Measurements from ENCODE around the gene ARPC1A. TPM values are rescaled to one million over a fixed set of nuclear protein-coding genes. Genes with fewer than 3 reads are reported as not detected.

The ARPC1A gene
- total RNA-seq, 1 donor from 2014 or later = 216 TPM

GRCh38 chr7:99301496-99301895, 24.2 kb upstream of the ARPC1A start:
- no peak for DNase-seq (ENCODE audit: low read depth, low spot score)
- Mint-ChIP-seq H3K9me3 (no peaks in the 10 kb centered on the region), H3K27me3 (ENCODE audit: low read depth) (no peaks in the 10 kb centered on the region)

DNA sequence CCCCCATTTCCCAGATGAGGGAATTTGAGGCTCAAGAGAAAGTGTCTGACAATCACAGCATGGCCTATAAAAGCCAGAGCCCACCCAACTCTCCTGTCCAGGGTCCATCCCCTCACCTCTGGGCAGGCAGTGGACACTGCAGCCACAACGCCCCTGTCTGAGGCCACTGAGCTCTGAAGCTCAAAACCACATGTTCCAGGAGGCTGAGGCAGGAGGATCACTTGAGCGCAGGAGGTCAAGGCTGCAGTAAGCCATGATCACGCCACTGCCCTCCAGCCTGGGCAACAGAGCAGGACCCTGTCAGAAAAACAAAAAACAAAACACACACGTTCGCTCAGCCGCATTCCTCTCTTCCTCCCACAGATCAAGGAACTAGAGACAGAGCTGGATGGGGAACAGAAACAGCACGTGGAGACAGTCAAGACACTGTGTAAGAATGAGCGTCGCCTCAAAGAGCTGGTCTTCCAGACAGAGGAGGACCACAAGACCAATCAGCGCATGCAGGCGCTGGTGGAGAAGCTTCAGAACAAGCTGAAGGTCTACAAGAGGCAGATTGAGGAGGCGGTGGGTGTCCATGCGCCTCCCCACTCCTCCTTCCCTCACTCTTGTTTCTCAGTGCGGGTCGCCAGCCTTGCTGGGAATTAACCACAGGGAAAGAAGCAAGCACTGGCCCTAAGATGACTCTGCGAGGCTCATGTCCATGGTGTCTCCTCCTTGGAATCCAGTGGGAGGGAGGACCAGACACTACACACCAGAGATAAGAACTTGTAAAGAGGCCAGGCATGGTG, 20.0 kb upstream of the ARPC1A start:
- no peaks in the 10 kb centered on the region for H3K9me3 Mint-ChIP-seq
- TF ChIP-seq, protein P1, sequence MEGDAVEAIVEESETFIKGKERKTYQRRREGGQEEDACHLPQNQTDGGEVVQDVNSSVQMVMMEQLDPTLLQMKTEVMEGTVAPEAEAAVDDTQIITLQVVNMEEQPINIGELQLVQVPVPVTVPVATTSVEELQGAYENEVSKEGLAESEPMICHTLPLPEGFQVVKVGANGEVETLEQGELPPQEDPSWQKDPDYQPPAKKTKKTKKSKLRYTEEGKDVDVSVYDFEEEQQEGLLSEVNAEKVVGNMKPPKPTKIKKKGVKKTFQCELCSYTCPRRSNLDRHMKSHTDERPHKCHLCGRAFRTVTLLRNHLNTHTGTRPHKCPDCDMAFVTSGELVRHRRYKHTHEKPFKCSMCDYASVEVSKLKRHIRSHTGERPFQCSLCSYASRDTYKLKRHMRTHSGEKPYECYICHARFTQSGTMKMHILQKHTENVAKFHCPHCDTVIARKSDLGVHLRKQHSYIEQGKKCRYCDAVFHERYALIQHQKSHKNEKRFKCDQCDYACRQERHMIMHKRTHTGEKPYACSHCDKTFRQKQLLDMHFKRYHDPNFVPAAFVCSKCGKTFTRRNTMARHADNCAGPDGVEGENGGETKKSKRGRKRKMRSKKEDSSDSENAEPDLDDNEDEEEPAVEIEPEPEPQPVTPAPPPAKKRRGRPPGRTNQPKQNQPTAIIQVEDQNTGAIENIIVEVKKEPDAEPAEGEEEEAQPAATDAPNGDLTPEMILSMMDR (conservative IDR thresholded peaks at IDR 0.05) = no peak
- DNase-seq (ENCODE audit: low read depth, low spot score) = no peak
- H3K4me1 Mint-ChIP-seq = no peaks in the 10 kb centered on the region
- H3K27ac Mint-ChIP-seq (ENCODE audit: unreplicated experiment) = peak overlapping the region; percentile 35
- H3K4me3 Mint-ChIP-seq = no peak overlapping the region
- H3K27me3 Mint-ChIP-seq (ENCODE audit: low read depth) = no peaks in the 10 kb centered on the region
- H3K36me3 Mint-ChIP-seq (ENCODE audit: low read depth) = peaks cover 4% of the 10 kb centered on the region

More at GRCh38 chr7:99301496-99301895, 24.2 kb upstream of the ARPC1A start:
- Mint-ChIP-seq H3K4me3 (no peak overlapping the region), H3K27ac (ENCODE audit: unreplicated experiment) (no peak overlapping the region), H3K4me1 (no peaks in the 10 kb centered on the region), H3K36me3 (ENCODE audit: low read depth) (no peaks in the 10 kb centered on the region)
- TF ChIP-seq, protein P1 (conservative IDR thresholded peaks at IDR 0.05) = no peak

- no peak for DNase-seq (ENCODE audit: low read depth, low spot score)
- no peak overlapping the region for H3K27ac Mint-ChIP-seq (ENCODE audit: unreplicated experiment)
- H3K4me1 Mint-ChIP-seq = no peaks in the 10 kb centered on the region
- no peaks in the 10 kb centered on the region for H3K9me3 Mint-ChIP-seq
- H3K36me3 Mint-ChIP-seq (ENCODE audit: low read depth) = peaks cover 4% of the 10 kb centered on the region
- no peak overlapping the region for H3K4me3 Mint-ChIP-seq
- TF ChIP-seq, protein P1 (conservative IDR thresholded peaks at IDR 0.05) = no peak
- no peaks in the 10 kb centered on the region for H3K27me3 Mint-ChIP-seq (ENCODE audit: low read depth)
These were observed 17.1 kb upstream of the ARPC1A start for GRCh38 chr7:99308461-99309074.

DNA sequence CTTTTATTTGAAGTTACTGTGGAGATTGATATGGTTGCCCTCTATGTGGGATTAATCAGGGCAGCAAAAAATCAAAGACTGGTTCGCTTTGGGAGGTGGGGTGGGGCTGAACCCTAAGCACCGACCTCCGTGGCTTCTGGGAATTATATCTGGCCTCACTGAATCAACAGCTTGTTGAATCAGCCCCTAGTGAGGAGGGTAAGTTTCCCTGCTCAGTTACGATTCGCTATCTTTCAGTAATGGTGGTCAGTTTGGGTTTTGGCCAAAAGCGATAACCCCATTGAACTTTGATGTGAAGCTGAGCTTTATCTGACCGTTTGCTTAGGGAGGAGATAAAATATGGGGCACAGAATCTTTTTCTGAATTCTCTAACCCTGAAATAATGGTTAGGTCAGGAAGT, 16.6 kb upstream of the ARPC1A start:
- Mint-ChIP-seq H3K4me3 (no peak overlapping the region), H3K4me1 (no peaks in the 10 kb centered on the region), H3K9me3 (no peaks in the 10 kb centered on the region), H3K36me3 (ENCODE audit: low read depth) (peaks cover 4% of the 10 kb centered on the region), H3K27me3 (ENCODE audit: low read depth) (no peaks in the 10 kb centered on the region), H3K27ac (ENCODE audit: unreplicated experiment) (no peak overlapping the region)
- TF ChIP-seq, protein P1 (conservative IDR thresholded peaks at IDR 0.05) = no peak
- no peak for DNase-seq (ENCODE audit: low read depth, low spot score)

DNA sequence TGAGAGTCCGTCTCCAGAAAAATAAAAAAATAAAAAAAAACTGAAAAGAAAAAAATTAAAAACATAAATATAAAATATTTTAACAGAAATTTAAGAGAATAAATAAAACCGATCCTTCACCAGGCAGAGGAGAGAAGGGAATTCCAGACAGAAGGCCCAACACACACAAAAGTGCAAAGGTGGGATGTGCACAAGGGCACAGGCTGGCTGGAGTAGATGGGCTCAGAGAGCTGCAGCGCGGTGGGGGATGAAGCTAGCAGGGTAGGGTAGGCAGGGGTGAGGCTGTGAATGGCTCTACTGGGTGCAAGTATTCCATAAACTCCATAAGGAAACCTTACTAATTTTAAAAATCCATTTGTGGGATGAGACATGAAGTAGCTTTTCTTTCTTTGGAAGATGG, 15.7 kb upstream of the ARPC1A start:
- H3K4me1 Mint-ChIP-seq = no peaks in the 10 kb centered on the region
- H3K9me3 Mint-ChIP-seq = no peaks in the 10 kb centered on the region
- H3K27ac Mint-ChIP-seq (ENCODE audit: unreplicated experiment) = no peak overlapping the region
- DNase-seq (ENCODE audit: low read depth, low spot score) = no peak
- peaks cover 4% of the 10 kb centered on the region for H3K36me3 Mint-ChIP-seq (ENCODE audit: low read depth)
- no peak overlapping the region for H3K4me3 Mint-ChIP-seq
- TF ChIP-seq, protein P1 (conservative IDR thresholded peaks at IDR 0.05) = no peak
- no peaks in the 10 kb centered on the region for H3K27me3 Mint-ChIP-seq (ENCODE audit: low read depth)

Data from neural crest cell (in vitro differentiated cells).